Adipocyte (in vitro differentiated cells): ENCODE results near the gene TAF11L8.
"Not testable (repeated sequence)": the region's sequence is repeated elsewhere in the genome, so short reads cannot be mapped to it uniquely, and the experiment has no call there.

Source experiments
- DNase-seq: peaks from one replicate; pipeline ENCODE4 v3.0.0-alpha.2; 2015; ENCODE audit warnings: low read depth
- H3K27me3 ChIP-seq: replicated peaks from 2 replicates; pipeline ENCODE4 v1.7.0; 2013; ENCODE audit warnings: mild to moderate bottlenecking, low read length, moderate library complexity; ENCODE audit not compliant: control insufficient read depth, insufficient read depth
- H3K36me3 ChIP-seq: 2 replicates; pipeline ENCODE4 v1.7.0; 2013; ENCODE audit warnings: low read length, mild to moderate bottlenecking, moderate library complexity; ENCODE audit not compliant: control insufficient read depth, insufficient read depth, severe bottlenecking
- H3K4me1 ChIP-seq: 2 replicates; pipeline ENCODE4 v1.7.0; 2013; ENCODE audit warnings: mild to moderate bottlenecking, low read length, moderate library complexity; ENCODE audit not compliant: control insufficient read depth, insufficient read depth
- H3K4me3 ChIP-seq: 2 replicates; pipeline ENCODE4 v1.7.0; 2013; ENCODE audit warnings: mild to moderate bottlenecking, low read length, moderate library complexity
- H3K9ac ChIP-seq: 2 replicates; pipeline ENCODE4 v1.7.0; 2013; ENCODE audit warnings: mild to moderate bottlenecking, low read length, moderate library complexity
- H3K9me3 ChIP-seq: 2 replicates; pipeline ENCODE4 v1.7.0; 2013; ENCODE audit warnings: mild to moderate bottlenecking, low read length, moderate library complexity; ENCODE audit not compliant: control insufficient read depth

The TAF11L8 gene

GRCh38 chr5:17590860-17591259 is at the start of gene TAF11L8:
TSS of gene TAF11L8 (minus strand) at chr5:17590960.
- not testable (repeated sequence) for H3K36me3 ChIP-seq, H3K4me3 ChIP-seq, H3K4me1 ChIP-seq, H3K27me3 ChIP-seq, H3K9ac ChIP-seq, H3K9me3 ChIP-seq, DNase-seq

GRCh38 chr5:17634160-17634559 is 43.4 kb upstream of the TAF11L8 start, which contains the start of gene TAF11L14:
TSS of gene TAF11L14 (plus strand) at chr5:17634460.
- no peaks in the 10 kb centered on the region for H3K4me1 ChIP-seq
- no peak within 1 kb of the TSS for H3K4me3 ChIP-seq
- no peaks in the 10 kb centered on the region for H3K9me3 ChIP-seq
- no peaks in the 10 kb centered on the region for H3K36me3 ChIP-seq
- no peak for DNase-seq
- H3K27me3 ChIP-seq: no peaks in the 10 kb centered on the region
- no peak within 1 kb of the TSS for H3K9ac ChIP-seq

- DNase-seq, H3K9ac ChIP-seq, H3K9me3 ChIP-seq, H3K4me1 ChIP-seq, H3K36me3 ChIP-seq, H3K4me3 ChIP-seq, H3K27me3 ChIP-seq: not testable (repeated sequence)
Observed at GRCh38 chr5:17631788-17632187, 41.0 kb upstream of the TAF11L8 start, which contains the start of gene TAF11L13. TSS of gene TAF11L13 (plus strand) at chr5:17632088.

GRCh38 chr5:17625686-17626085 is 34.9 kb upstream of the TAF11L8 start:
- no peaks in the 10 kb centered on the region for H3K36me3 ChIP-seq
- H3K9me3 ChIP-seq: no peaks in the 10 kb centered on the region
- no peak overlapping the region for H3K4me3 ChIP-seq
- no peaks in the 10 kb centered on the region for H3K4me1 ChIP-seq
- no peak for DNase-seq
- no peak overlapping the region for H3K9ac ChIP-seq
- no peaks in the 10 kb centered on the region for H3K27me3 ChIP-seq

GRCh38 chr5:17620627-17621026 is 29.9 kb upstream of the TAF11L8 start:
- Histone ChIP-seq H3K4me1 (no peaks in the 10 kb centered on the region), H3K9ac (no peak overlapping the region), H3K36me3 (no peaks in the 10 kb centered on the region), H3K27me3 (no peaks in the 10 kb centered on the region), H3K9me3 (no peaks in the 10 kb centered on the region), H3K4me3 (no peak overlapping the region)
- DNase-seq: no peak

- H3K9ac ChIP-seq: no peak overlapping the region
- H3K4me1 ChIP-seq: no peaks in the 10 kb centered on the region
- H3K36me3 ChIP-seq: no peaks in the 10 kb centered on the region
- no peak overlapping the region for H3K4me3 ChIP-seq
- no peaks in the 10 kb centered on the region for H3K9me3 ChIP-seq
- no peak for DNase-seq
- no peaks in the 10 kb centered on the region for H3K27me3 ChIP-seq
Observed at GRCh38 chr5:17619354-17619753, 28.6 kb upstream of the TAF11L8 start.

- Histone ChIP-seq H3K9me3 (no peaks in the 10 kb centered on the region), H3K4me3 (no peak overlapping the region), H3K36me3 (no peaks in the 10 kb centered on the region), H3K27me3 (no peaks in the 10 kb centered on the region), H3K4me1 (no peaks in the 10 kb centered on the region), H3K9ac (no peak overlapping the region)
- DNase-seq: no peak
Observed at GRCh38 chr5:17614872-17615605, 24.3 kb upstream of the TAF11L8 start.

GRCh38 chr5:17610092-17610491 is 19.3 kb upstream of the TAF11L8 start, which contains the start of gene TAF11L12:
TSS of gene TAF11L12 (plus strand) at chr5:17610392.
- H3K27me3 ChIP-seq, DNase-seq: not testable (repeated sequence)

GRCh38 chr5:17607461-17607860 is 16.7 kb upstream of the TAF11L8 start:
- not testable (repeated sequence) for H3K36me3 ChIP-seq, H3K9ac ChIP-seq, H3K4me3 ChIP-seq, H3K27me3 ChIP-seq, DNase-seq, H3K9me3 ChIP-seq, H3K4me1 ChIP-seq

More at GRCh38 chr5:17610092-17610491, 19.3 kb upstream of the TAF11L8 start, which contains the start of gene TAF11L12:
- H3K9ac ChIP-seq, H3K4me3 ChIP-seq, H3K4me1 ChIP-seq, H3K36me3 ChIP-seq, H3K9me3 ChIP-seq: not testable (repeated sequence)

GRCh38 chr5:17604951-17605350 is 14.2 kb upstream of the TAF11L8 start:
- H3K9ac ChIP-seq: no peak overlapping the region
- no peaks in the 10 kb centered on the region for H3K27me3 ChIP-seq
- H3K4me3 ChIP-seq: no peak overlapping the region
- H3K9me3 ChIP-seq: no peaks in the 10 kb centered on the region
- no peaks in the 10 kb centered on the region for H3K4me1 ChIP-seq
- DNase-seq: no peak
- H3K36me3 ChIP-seq: no peaks in the 10 kb centered on the region

- H3K4me1 ChIP-seq, H3K4me3 ChIP-seq, H3K27me3 ChIP-seq, DNase-seq, H3K9ac ChIP-seq, H3K9me3 ChIP-seq, H3K36me3 ChIP-seq: not testable (repeated sequence)
Observed at GRCh38 chr5:17603880-17604279, 13.1 kb upstream of the TAF11L8 start, which contains the start of gene TAF11L11. TSS of gene TAF11L11 (plus strand) at chr5:17604183.

- not testable (repeated sequence) for DNase-seq, H3K4me1 ChIP-seq, H3K9me3 ChIP-seq, H3K4me3 ChIP-seq, H3K9ac ChIP-seq, H3K27me3 ChIP-seq, H3K36me3 ChIP-seq
Observed at GRCh38 chr5:17597728-17598127, 7.0 kb upstream of the TAF11L8 start, which contains the start of gene TAF11L10. TSS of gene TAF11L10 (minus strand) at chr5:17597828.
